Measurements from ENCODE around the gene EDEM2. TPM values are rescaled to one million over a fixed set of nuclear protein-coding genes. Genes with fewer than 3 reads are reported as not detected.

EDEM2 gene
- polyA plus RNA-seq, 1 donor from 2014 or later: 13.3 TPM

- no peaks in the 10 kb centered on the region for H3K9me3 ChIP-seq (ENCODE audit: low read length)
- H3K9me2 ChIP-seq (ENCODE audit: insufficient read depth, low read length): no peaks in the 10 kb centered on the region
- H3K4me2 ChIP-seq (ENCODE audit: low read length): no peak overlapping the region
- no peaks in the 10 kb centered on the region for H3K79me2 ChIP-seq (replicated peaks; ENCODE audit: insufficient read depth, low read length)
- no peak overlapping the region for H3K9ac ChIP-seq (ENCODE audit: low read length)
- H3K27ac ChIP-seq (ENCODE audit: low read length): no peak overlapping the region
- no peak overlapping the region for H3K4me3 ChIP-seq (ENCODE audit: low read length)
- no peak for TF ChIP-seq TAF1 (IDR thresholded peaks at IDR 0.05; ENCODE audit: low read depth)
- TF ChIP-seq MXI1 (conservative IDR thresholded peaks at IDR 0.05; ENCODE audit: poor library complexity, severe bottlenecking): no peak
- TF ChIP-seq CTCF (IDR thresholded peaks at IDR 0.05; ENCODE audit: poor library complexity, severe bottlenecking): no peak
- no peak for TF ChIP-seq RAD21 (conservative IDR thresholded peaks at IDR 0.05)
- no peak for TF ChIP-seq POLR2AphosphoS5 (IDR thresholded peaks at IDR 0.05)
- no peak for TF ChIP-seq REST (IDR thresholded peaks at IDR 0.05; ENCODE audit: borderline replicate concordance)
- TF ChIP-seq EZH2 (IDR thresholded peaks at IDR 0.05; ENCODE audit: borderline replicate concordance, insufficient read depth, low read length, poor library complexity, severe bottlenecking): no peak
- no peak for TF ChIP-seq SMC3 (conservative IDR thresholded peaks at IDR 0.05; ENCODE audit: poor library complexity)
- TF ChIP-seq EP300 (conservative IDR thresholded peaks at IDR 0.05; ENCODE audit: poor library complexity, severe bottlenecking): no peak
- no peaks in the 10 kb centered on the region for H4K20me1 ChIP-seq (ENCODE audit: insufficient read depth)
- H3K27me3 ChIP-seq (ENCODE audit: insufficient read depth, low read depth, low read length): no peaks in the 10 kb centered on the region
- no peak overlapping the region for H2AFZ ChIP-seq (ENCODE audit: low read depth, low read length)
- no peaks in the 10 kb centered on the region for H3F3A ChIP-seq (ENCODE audit: insufficient read depth, low read length, poor library complexity, severe bottlenecking)
- no peaks in the 10 kb centered on the region for H3K36me3 ChIP-seq (ENCODE audit: insufficient read depth, low read length)
Observed at GRCh38 chr20:35166242-35166830, 19.2 kb upstream of the EDEM2 start.

GRCh38 chr20:35165221-35166185, 18.4 kb upstream of the EDEM2 start:
- Histone ChIP-seq H3K27me3 (ENCODE audit: insufficient read depth, low read depth, low read length) (no peaks in the 10 kb centered on the region), H4K20me1 (ENCODE audit: insufficient read depth) (no peaks in the 10 kb centered on the region), H3K9ac (ENCODE audit: low read length) (no peak overlapping the region), H3K4me2 (ENCODE audit: low read length) (no peak overlapping the region), H3K9me3 (ENCODE audit: low read length) (no peaks in the 10 kb centered on the region), H3K36me3 (ENCODE audit: insufficient read depth, low read length) (no peaks in the 10 kb centered on the region), H3K9me2 (ENCODE audit: insufficient read depth, low read length) (no peaks in the 10 kb centered on the region), H3F3A (ENCODE audit: insufficient read depth, low read length, poor library complexity, severe bottlenecking) (no peaks in the 10 kb centered on the region), H3K79me2 (replicated peaks; ENCODE audit: insufficient read depth, low read length) (no peaks in the 10 kb centered on the region), H2AFZ (ENCODE audit: low read depth, low read length) (no peak overlapping the region), H3K27ac (ENCODE audit: low read length) (no peak overlapping the region), H3K4me3 (ENCODE audit: low read length) (no peak overlapping the region)
- TF ChIP-seq EP300 (conservative IDR thresholded peaks at IDR 0.05; ENCODE audit: poor library complexity, severe bottlenecking) (no peak), TAF1 (IDR thresholded peaks at IDR 0.05; ENCODE audit: low read depth) (no peak), MXI1 (conservative IDR thresholded peaks at IDR 0.05; ENCODE audit: poor library complexity, severe bottlenecking) (no peak), SMC3 (conservative IDR thresholded peaks at IDR 0.05; ENCODE audit: poor library complexity) (no peak), EZH2 (IDR thresholded peaks at IDR 0.05; ENCODE audit: borderline replicate concordance, insufficient read depth, low read length, poor library complexity, severe bottlenecking) (no peak), CTCF (IDR thresholded peaks at IDR 0.05; ENCODE audit: poor library complexity, severe bottlenecking) (no peak), POLR2AphosphoS5 (IDR thresholded peaks at IDR 0.05) (no peak), REST (IDR thresholded peaks at IDR 0.05; ENCODE audit: borderline replicate concordance) (no peak), RAD21 (conservative IDR thresholded peaks at IDR 0.05) (no peak)

Data from neural cell (in vitro differentiated cells).